GM18511 (cell line): ENCODE results near the gene PRTN3.

Experiments used
- ATAC-seq: cut with Tn5 transposase; IDR thresholded peaks from one replicate; pipeline ENCODE4 v1.9.1; 2021; ENCODE audit warnings: mild to moderate bottlenecking, moderate library complexity; ENCODE audit not compliant: unreplicated experiment

PRTN3 gene

GRCh38 chr19:861756-862580 is 21.2 kb downstream of the PRTN3 start:
- no peak for ATAC-seq

- ATAC-seq: no peak
Measured at GRCh38 chr19:862581-863314, 21.9 kb downstream of the PRTN3 start.

GRCh38 chr19:863315-863620 is 22.5 kb downstream of the PRTN3 start:
- ATAC-seq: no peak

GRCh38 chr19:866769-867300 is 26.0 kb downstream of the PRTN3 start:
- no peak for ATAC-seq

- ATAC-seq: no peak
Measured at GRCh38 chr19:867301-867793, 26.5 kb downstream of the PRTN3 start.

- ATAC-seq: no peak
Measured at GRCh38 chr19:867855-868457, 27.2 kb downstream of the PRTN3 start.

- no peak for ATAC-seq
Measured at GRCh38 chr19:868458-869244, 27.9 kb downstream of the PRTN3 start.

GRCh38 chr19:869245-870177 is 28.7 kb downstream of the PRTN3 start:
- ATAC-seq: no peak

- no peak for ATAC-seq
Measured at GRCh38 chr19:870314-870713, 29.5 kb downstream of the PRTN3 start.

GRCh38 chr19:870963-871401 is 30.2 kb downstream of the PRTN3 start:
- no peak for ATAC-seq

GRCh38 chr19:871446-872265 is 30.9 kb downstream of the PRTN3 start:
- no peak for ATAC-seq

GRCh38 chr19:872266-872951 is 31.6 kb downstream of the PRTN3 start:
- peak; percentile 49 for ATAC-seq

GRCh38 chr19:873084-873483 is 32.3 kb downstream of the PRTN3 start:
- no peak for ATAC-seq

GRCh38 chr19:873561-874041 is 32.8 kb downstream of the PRTN3 start:
- no peak for ATAC-seq

- ATAC-seq: no peak
Measured at GRCh38 chr19:875265-875879, 34.6 kb downstream of the PRTN3 start.

GRCh38 chr19:876089-876488 is 35.3 kb downstream of the PRTN3 start:
- no peak for ATAC-seq

- no peak for ATAC-seq
Measured at GRCh38 chr19:876780-877314, 36.0 kb downstream of the PRTN3 start.
